ENCODE results near the gene LRRC71. TPM values are rescaled to one million over a fixed set of nuclear protein-coding genes. Genes with fewer than 3 reads are reported as not detected.

Gene LRRC71
- total RNA-seq, 2 experiments from 2014 or later: not detected

GRCh38 chr1:156930483-156930882 lies 10.1 kb downstream of the LRRC71 start:
- intact Hi-C loops (cut with DNase I, micrococcal nuclease): no loop called here
- Histone ChIP-seq H3K27me3 (ENCODE audit: control insufficient read depth in 1 of 2, insufficient read depth in 2 of 2, low read length in 2 of 2) (peaks cover 31 to 50% of the 10 kb centered on the region in 2 experiments), H3K9me3 (ENCODE audit: control insufficient read depth in 1 of 2, insufficient read depth in 1 of 2, low read length in 2 of 2) (peaks cover 0 to 12% of the 10 kb centered on the region in 2 experiments), H3K27ac (ENCODE audit: low read depth in 1 of 2, low read length in 2 of 2) (no peak overlapping the region), H3K4me1 (ENCODE audit: insufficient read depth, low read length) (peaks cover 12% of the 10 kb centered on the region), H3K4me3 (ENCODE audit: low read length) (no peak overlapping the region), H3K36me3 (ENCODE audit: insufficient read depth, low read length) (no peaks in the 10 kb centered on the region)
- POLR2A ChIA-PET: no interaction called here
- Mint-ChIP-seq H3K27me3 (peaks cover 71% of the 10 kb centered on the region), H3K36me3 (ENCODE audit: low read depth) (peaks cover 7% of the 10 kb centered on the region), H3K9me3 (no peaks in the 10 kb centered on the region), H3K4me3 (no peak overlapping the region), H3K4me1 (ENCODE audit: low read depth) (peaks cover 24% of the 10 kb centered on the region), H3K27ac (no peak overlapping the region)
- no peak for TF ChIP-seq CTCF (IDR thresholded peaks at IDR 0.05)
- no peak for ATAC-seq (ENCODE audit: poor library complexity)
- CTCF ChIA-PET: no interaction called here
- no peak for DNase-seq

GRCh38 chr1:156931211-156931952 lies 10.9 kb downstream of the LRRC71 start:
- peak overlapping the region; percentile 40 for H3K4me3 Mint-ChIP-seq
- Histone ChIP-seq H3K4me3 (ENCODE audit: low read length) (no peak overlapping the region), H3K27ac (ENCODE audit: low read depth in 1 of 2, low read length in 2 of 2) (no peak overlapping the region), H3K4me1 (ENCODE audit: insufficient read depth, low read length) (peaks cover 12% of the 10 kb centered on the region), H3K27me3 (ENCODE audit: control insufficient read depth in 1 of 2, insufficient read depth in 2 of 2, low read length in 2 of 2) (peaks cover 31 to 42% of the 10 kb centered on the region in 2 experiments), H3K36me3 (ENCODE audit: insufficient read depth, low read length) (no peaks in the 10 kb centered on the region), H3K9me3 (ENCODE audit: control insufficient read depth in 1 of 2, insufficient read depth in 1 of 2, low read length in 2 of 2) (peaks cover 0 to 12% of the 10 kb centered on the region in 2 experiments)
- DNase-seq (no peak), ATAC-seq (ENCODE audit: poor library complexity) (no peak)
- H3K36me3 Mint-ChIP-seq (ENCODE audit: low read depth): peaks cover 7% of the 10 kb centered on the region
- peaks cover 15% of the 10 kb centered on the region for H3K4me1 Mint-ChIP-seq (ENCODE audit: low read depth)
- POLR2A ChIA-PET: interaction anchor here (0.6 to 0.9 kb wide), 2 partner anchors 32 to 164 kb away, joined by 3 to 4 read pairs; partner anchors contain the start of gene PRCC
- intact Hi-C loops (cut with DNase I, micrococcal nuclease): no loop called here
- H3K9me3 Mint-ChIP-seq: no peaks in the 10 kb centered on the region
- CTCF ChIA-PET: no interaction called here
- no peak overlapping the region for H3K27ac Mint-ChIP-seq
- no peak for TF ChIP-seq CTCF (IDR thresholded peaks at IDR 0.05)
- H3K27me3 Mint-ChIP-seq: peaks cover 62% of the 10 kb centered on the region

- no peaks in the 10 kb centered on the region for H3K9me3 Mint-ChIP-seq
- no peaks in the 10 kb centered on the region for H3K36me3 ChIP-seq (ENCODE audit: insufficient read depth, low read length)
- H3K27ac ChIP-seq (ENCODE audit: low read depth in 1 of 2, low read length in 2 of 2): no peak overlapping the region
- H3K36me3 Mint-ChIP-seq (ENCODE audit: low read depth): peaks cover 11% of the 10 kb centered on the region
- TF ChIP-seq CTCF (IDR thresholded peaks at IDR 0.05): no peak
- ChIA-PET POLR2A (interaction anchor here (0.6 to 0.9 kb wide), 2 partner anchors 31 to 165 kb away, joined by 3 to 4 read pairs; partner anchors contain the start of gene PRCC), CTCF (no interaction called here)
- intact Hi-C loops (cut with DNase I, micrococcal nuclease): no loop called here
- H3K4me1 ChIP-seq (ENCODE audit: insufficient read depth, low read length): peaks cover 9% of the 10 kb centered on the region
- H3K4me3 ChIP-seq (ENCODE audit: low read length): no peak overlapping the region
- no peak overlapping the region for H3K27ac Mint-ChIP-seq
- H3K4me1 Mint-ChIP-seq (ENCODE audit: low read depth): peaks cover 14% of the 10 kb centered on the region
- H3K4me3 Mint-ChIP-seq: no peak overlapping the region
- DNase-seq (no peak), ATAC-seq (ENCODE audit: poor library complexity) (no peak)
- H3K27me3 Mint-ChIP-seq: peaks cover 55% of the 10 kb centered on the region
- peaks cover 0 to 12% of the 10 kb centered on the region in 2 experiments for H3K9me3 ChIP-seq (ENCODE audit: control insufficient read depth in 1 of 2, insufficient read depth in 1 of 2, low read length in 2 of 2)
- H3K27me3 ChIP-seq (ENCODE audit: control insufficient read depth in 1 of 2, insufficient read depth in 2 of 2, low read length in 2 of 2): peaks cover 27 to 36% of the 10 kb centered on the region in 2 experiments
Measured at GRCh38 chr1:156931974-156932710, 11.7 kb downstream of the LRRC71 start.
